T-helper 1 cell (primary cell): Measurements from ENCODE around the gene DUS1L.
A peak's percentile ranks its signal among the peaks of the same experiment; 100 is the strongest.
"Not testable (repeated sequence)": the region's sequence is repeated elsewhere in the genome, so short reads cannot be mapped to it uniquely, and the experiment has no call there.

ENCODE experiments used
- DNase-seq, 5 donors: peaks; one replicate each; pipeline ENCODE4 v3.0.0-alpha.2; 2012 to 2020

Gene DUS1L

GRCh38 chr17:82039695-82040299 is 25.8 kb downstream of the DUS1L start:
- no peak for DNase-seq

DNA sequence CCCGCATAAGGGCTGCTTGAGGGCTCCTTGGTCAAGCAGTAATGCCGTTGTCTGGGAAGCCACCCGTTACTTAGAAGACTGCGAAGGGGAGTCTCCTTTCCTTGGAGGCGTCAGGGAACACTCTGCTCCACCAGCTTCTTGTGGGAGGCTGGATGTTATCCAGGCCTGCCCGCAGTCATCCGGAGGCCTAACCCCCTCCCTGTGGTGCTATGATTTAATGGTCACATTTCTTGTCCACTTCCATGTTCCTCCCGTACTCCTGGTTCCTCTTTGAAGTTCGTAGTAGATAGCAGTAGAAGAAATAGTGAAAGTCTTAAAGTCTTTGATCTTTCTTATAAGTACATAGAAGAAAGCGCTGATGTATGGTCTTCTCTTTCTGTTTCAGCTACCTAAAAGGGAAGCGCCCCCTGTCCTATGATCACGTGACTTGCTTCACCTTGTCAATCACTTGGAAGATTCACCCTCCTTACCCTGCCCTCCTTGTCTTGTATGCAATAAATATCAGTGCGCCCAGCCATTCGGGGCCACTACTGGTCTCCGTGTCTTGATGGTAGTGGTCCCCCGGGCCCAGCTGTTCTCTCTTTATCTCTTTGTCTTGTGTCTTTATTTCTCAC is 26.7 kb downstream of the DUS1L start:
- DNase-seq: not testable (repeated sequence)

- DNase-seq: no peak
Observed at GRCh38 chr17:82037889-82038195, 27.8 kb downstream of the DUS1L start.

- DNase-seq: peak; percentile 89 to 98 (median 91)
Observed at GRCh38 chr17:82037092-82037888, 28.3 kb downstream of the DUS1L start, which contains the start of gene DCXR. DCXR (minus strand) TSS chr17:82037697; CDS start chr17:82037682, 15 bp downstream.

- DNase-seq: no peak
Observed at GRCh38 chr17:82036634-82037091, 28.9 kb downstream of the DUS1L start.

GRCh38 chr17:82035956-82036633 is 29.5 kb downstream of the DUS1L start:
- DNase-seq: no peak

DNA sequence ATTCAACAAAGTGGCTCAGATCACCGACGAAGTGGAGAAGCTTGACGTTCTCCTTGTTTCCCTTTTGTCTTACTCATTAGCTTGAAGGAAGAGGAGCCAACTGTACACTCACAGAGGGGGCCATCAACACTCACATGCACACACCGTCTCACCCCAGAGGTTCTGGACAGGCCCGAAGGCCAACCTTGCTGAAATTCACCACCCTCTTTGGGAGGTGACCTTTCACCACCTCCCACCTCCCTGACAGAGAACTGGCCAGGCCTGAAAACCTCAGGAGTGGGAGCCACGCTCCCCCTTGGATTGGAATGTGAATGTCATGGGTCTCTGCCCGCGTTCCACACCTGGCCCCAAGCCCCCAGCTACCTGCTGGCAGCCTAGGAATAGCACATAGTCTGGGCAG is 30.1 kb downstream of the DUS1L start:
- DNase-seq: no peak

GRCh38 chr17:82034371-82035011 is 31.1 kb downstream of the DUS1L start:
- DNase-seq: no peak

DNA sequence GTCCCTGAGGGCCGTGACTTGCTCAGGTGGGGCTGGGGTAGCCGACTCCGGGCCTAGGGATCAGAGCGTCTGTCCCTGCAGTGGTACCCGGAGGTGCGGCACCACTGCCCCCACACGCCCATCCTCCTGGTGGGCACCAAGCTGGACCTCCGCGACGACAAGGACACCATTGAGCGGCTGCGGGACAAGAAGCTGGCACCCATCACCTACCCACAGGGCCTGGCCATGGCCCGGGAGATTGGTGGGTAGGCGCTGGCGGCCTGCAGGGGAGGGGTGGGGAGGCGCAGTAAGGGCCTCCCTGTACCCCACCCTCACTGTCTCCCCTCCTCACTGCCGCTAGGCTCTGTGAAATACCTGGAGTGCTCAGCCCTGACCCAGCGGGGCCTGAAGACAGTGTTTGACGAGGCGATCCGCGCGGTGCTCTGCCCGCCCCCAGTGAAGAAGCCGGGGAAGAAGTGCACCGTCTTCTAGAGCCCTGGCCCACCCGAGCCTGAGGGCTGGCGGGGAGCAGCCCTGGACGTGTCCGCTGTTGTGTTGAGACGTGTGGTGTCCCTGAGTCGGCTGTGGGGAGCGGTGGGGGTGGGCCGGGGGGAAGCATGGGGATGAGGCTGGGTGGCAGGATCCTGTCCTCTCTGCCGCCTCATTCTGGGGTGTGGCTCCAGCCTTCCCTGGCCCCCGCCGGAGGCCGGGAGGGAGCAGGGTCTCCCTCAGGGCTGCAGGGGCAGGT is 32.1 kb downstream of the DUS1L start:
- DNase-seq: no peak

- peak in 2 of 5 donors; percentile 37 to 39 for DNase-seq
Observed at GRCh38 chr17:82031885-82032627, 33.5 kb downstream of the DUS1L start.

DNA sequence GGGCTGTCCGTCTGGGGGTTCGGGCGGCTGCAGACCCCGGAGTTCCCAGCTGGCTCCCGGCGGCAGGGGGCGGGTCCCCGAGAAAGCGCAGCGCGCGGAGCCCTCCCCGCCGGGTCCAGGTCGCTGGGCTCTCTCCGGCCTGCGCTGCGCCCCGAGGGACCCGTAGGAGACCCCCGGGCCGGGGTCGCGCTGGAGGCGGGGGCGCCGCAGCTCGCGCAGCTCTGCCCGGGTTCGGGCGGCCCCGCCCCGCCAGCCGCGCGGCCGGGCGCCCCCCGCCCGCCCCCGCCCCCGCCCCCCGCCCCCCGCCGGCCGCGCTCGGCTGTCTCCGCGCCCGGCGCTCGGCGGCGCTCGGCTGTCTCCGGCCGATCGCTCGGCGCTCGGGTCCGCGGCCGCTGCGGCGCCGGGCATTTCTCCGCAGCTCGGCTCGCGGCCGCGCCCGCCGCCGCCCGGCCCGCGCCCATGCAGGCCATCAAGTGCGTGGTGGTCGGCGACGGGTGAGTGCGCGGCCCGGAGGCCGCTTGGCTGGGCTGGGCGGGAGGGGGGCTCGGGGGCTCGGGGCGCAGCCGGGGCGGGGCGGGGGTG is 34.2 kb downstream of the DUS1L start, which contains the start of gene RAC3:
Gene RAC3, plus strand, starts transcription at position 376 of the 582 bp plus-strand sequence. Its CDS starts 84 bp downstream, at position 460.
- no peak for DNase-seq

DNA sequence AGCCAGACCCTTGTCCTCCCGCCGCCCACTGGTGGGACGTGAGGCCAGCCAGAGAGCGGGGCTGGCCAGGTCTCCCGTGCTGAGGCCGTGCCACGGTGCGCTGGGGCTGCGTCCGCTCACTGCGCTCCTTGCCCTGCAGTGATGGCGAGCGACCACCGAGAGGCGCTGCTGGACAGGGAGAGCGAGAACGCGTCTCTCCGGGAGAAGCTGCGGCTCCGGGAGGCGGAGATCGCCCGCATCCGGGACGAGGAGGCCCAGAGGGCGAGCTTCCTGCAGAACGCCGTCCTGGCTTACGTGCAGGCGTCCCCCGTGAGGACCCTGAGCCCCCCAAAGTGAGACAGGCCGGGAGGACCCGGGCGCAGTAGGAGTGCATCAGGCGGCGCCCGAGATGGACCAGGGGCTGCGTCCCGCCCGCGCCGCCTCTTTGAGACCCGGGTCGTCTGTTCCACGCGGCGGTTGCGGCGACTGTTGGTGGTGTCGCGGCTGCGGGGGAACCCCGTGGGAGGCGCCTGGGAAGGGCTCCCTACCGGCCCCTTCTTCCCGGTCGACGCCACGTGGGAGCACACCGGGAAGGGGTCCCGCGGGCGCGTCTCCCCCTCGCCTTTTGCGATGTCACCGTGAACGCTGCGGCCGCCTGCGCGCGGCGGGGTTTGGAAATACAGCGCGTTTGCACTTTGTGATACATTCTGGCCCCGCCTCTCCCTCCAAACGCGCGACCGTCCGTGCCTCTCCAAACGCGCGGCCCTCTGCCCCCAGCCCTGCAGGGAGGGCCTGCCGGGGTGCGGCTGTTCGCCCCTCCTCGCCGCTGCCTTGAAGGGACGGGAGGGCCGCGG is 34.9 kb downstream of the DUS1L start:
- DNase-seq: peak; percentile 65 to 83 (median 77)

DNA sequence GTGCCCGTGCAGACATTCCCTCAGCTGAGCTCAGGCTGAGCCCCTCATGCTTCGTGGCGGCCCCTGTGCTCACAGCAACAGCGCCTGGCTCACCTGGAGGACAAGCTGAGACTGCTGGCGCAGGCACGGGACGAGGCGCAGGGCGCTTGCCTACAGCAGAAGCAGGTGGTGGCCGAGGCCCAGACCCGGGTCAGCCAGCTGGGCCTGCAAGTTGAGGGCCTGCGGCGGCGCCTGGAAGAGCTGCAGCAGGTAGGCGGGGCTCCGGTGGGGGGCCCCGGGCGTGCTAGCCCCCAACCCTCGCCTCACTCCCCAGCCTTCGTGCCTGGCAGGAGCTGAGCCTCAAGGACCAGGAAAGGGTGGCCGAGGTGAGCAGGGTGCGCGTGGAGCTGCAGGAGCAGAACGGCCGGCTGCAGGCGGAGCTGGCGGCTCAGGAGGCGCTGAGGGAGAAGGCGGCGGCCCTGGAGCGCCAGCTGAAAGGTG is 35.6 kb downstream of the DUS1L start:
- no peak for DNase-seq

GRCh38 chr17:82029391-82029790 is 36.2 kb downstream of the DUS1L start:
- no peak for DNase-seq

GRCh38 chr17:82028966-82029365 is 36.6 kb downstream of the DUS1L start:
- no peak for DNase-seq

GRCh38 chr17:82028246-82028645 is 37.4 kb downstream of the DUS1L start:
- DNase-seq: no peak

- DNase-seq: no peak
Observed at GRCh38 chr17:82025401-82026107, 40.0 kb downstream of the DUS1L start.

GRCh38 chr17:82024859-82025258 is 40.7 kb downstream of the DUS1L start:
- no peak for DNase-seq
